GM12865 (cell line): ENCODE data around the gene TMPRSS7.

Source experiments
- DNase-seq: peaks from one replicate; pipeline ENCODE4 v3.0.0; 2010; ENCODE audit warnings: low read depth
- H3K4me3 ChIP-seq: 2 replicates; pipeline ENCODE4 v1.5.1; 2011; ENCODE audit warnings: mild to moderate bottlenecking, low read depth, low read length, control low read depth
- CTCF ChIP-seq: IDR thresholded peaks from 2 replicates; pipeline ENCODE4 v1.5.1; 2011; ENCODE audit warnings: low read length, control low read depth, low read depth, inconsistent platforms; ENCODE audit not compliant: insufficient read depth; ENCODE audit errors: missing control alignments

Gene TMPRSS7

GRCh38 chr3:112034436-112034835 lies at the start of gene TMPRSS7:
Gene TMPRSS7, plus strand, starts transcription at chr3:112034736. Its CDS starts 110 bp downstream, at chr3:112034846.
- no peak for TF ChIP-seq CTCF
- H3K4me3 ChIP-seq, result no peak within 1 kb of the TSS
- no peak for DNase-seq

- DNase-seq, result no peak
- no peak for TF ChIP-seq CTCF
- no peak overlapping the region for H3K4me3 ChIP-seq
These were observed 47.7 kb upstream of the TMPRSS7 start for GRCh38 chr3:111986800-111987199.

- H3K4me3 ChIP-seq, result no peak overlapping the region
- peak; percentile 65 for DNase-seq
- peak; percentile 62 for TF ChIP-seq CTCF
These were observed 45.4 kb upstream of the TMPRSS7 start for GRCh38 chr3:111989061-111989678.

- no peak for DNase-seq
- no peak overlapping the region for H3K4me3 ChIP-seq
- no peak for TF ChIP-seq CTCF
These were observed 41.5 kb upstream of the TMPRSS7 start for GRCh38 chr3:111993038-111993437.

- H3K4me3 ChIP-seq, result peak within 1 kb of the TSS; percentile 47
- TF ChIP-seq CTCF, result no peak
- DNase-seq, result peak; percentile 10
These were observed 35.7 kb upstream of the TMPRSS7 start, which contains the start of gene TAGLN3 for GRCh38 chr3:111998636-111999483. Gene TAGLN3, plus strand, starts transcription at chr3:111998922. Its CDS starts 501 bp downstream, at chr3:111999423.

GRCh38 chr3:111999484-112000324 lies 34.8 kb upstream of the TMPRSS7 start:
- no peak for DNase-seq
- H3K4me3 ChIP-seq, result peak overlapping the region; percentile 47
- no peak for TF ChIP-seq CTCF
